ENCODE results near the gene GPR156. TPM values are rescaled to one million over a fixed set of nuclear protein-coding genes. Genes with fewer than 3 reads are reported as not detected.

GPR156 gene
- total and polyA plus RNA-seq, 2 experiments from 2014 or later = not detected

DNA sequence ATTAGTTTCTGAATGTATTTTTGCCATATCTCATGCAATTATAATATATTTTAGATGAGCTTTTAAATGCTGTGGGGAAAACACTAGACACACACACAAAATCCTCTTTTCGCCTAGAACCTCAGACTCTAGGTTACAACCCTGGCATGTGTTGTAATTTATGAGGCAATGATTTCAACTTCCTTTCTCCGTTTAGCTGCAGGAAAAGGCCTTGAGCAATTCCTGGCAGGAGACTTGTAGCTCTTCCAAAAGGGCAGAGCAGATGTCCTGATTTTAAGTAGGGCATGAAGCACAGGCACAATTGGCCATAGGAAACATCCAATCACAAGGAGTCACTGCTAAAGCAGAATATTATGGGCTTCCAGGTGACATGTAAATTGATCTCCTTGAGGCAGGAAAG, 82.0 kb downstream of the GPR156 start:
- Histone ChIP-seq H3K4me2 (ENCODE audit: unreplicated experiment) (peak overlapping the region; percentile 27), H3K4me3 (no peak overlapping the region), H2AFZ (no peak overlapping the region), H3K27ac (no peak overlapping the region), H3K9me2 (ENCODE audit: insufficient read depth) (no peaks in the 10 kb centered on the region), H3K27me3 (replicated peaks; ENCODE audit: insufficient read depth) (no peaks in the 10 kb centered on the region), H4K20me1 (ENCODE audit: insufficient read depth) (no peaks in the 10 kb centered on the region), H3K79me2 (ENCODE audit: insufficient read depth) (no peaks in the 10 kb centered on the region), H3K9ac (no peak overlapping the region), H3K9me3 (ENCODE audit: low read depth) (no peaks in the 10 kb centered on the region), H3F3A (ENCODE audit: insufficient read depth) (0 out of 2 replicates have a peak, but pooled peaks cover 3% of the 10 kb centered on the region), H3K36me3 (ENCODE audit: low read depth) (no peaks in the 10 kb centered on the region), H3K4me1 (ENCODE audit: insufficient read depth) (peaks cover 8% of the 10 kb centered on the region)
- no peak for TF ChIP-seq EZH2 (IDR thresholded peaks at IDR 0.05; ENCODE audit: insufficient read depth, poor library complexity, severe bottlenecking)
- TF ChIP-seq EZH2phosphoT487 (IDR thresholded peaks at IDR 0.05; ENCODE audit: insufficient read depth, low read depth) = no peak
- in situ Hi-C loops (cut with MboI) = no loop called here
- WGBS, 2 experiments (ENCODE audit: low coverage in 1 of 2, low lambda C conversion rate in 2 of 2, missing lambda C conversion rate in 2 of 2) = 0 to 5% methylated on average over 2 of the region's 2 CpGs
- peak; percentile 91 for DNase-seq

DNA sequence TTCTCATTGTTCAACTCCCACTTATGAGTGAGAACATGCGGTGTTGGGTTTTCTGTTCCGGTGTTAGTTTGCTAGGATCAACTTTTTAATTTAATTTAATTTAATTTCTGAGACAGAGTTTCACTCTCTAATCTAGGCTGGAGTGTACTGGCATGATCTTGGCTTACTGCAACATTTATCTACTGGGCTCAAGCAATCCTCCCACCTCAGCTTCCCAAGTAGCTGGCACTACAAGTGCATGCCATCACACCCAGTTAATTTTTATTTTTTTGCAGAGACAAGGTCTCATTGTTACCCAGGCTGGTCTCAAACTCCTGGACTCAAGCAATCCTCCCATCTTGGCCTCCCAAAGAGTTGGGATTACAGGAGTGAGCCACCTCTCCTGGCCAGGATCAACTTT, 82.7 kb downstream of the GPR156 start:
- no peaks in the 10 kb centered on the region for H3K36me3 ChIP-seq (ENCODE audit: low read depth)
- no peaks in the 10 kb centered on the region for H3K9me2 ChIP-seq (ENCODE audit: insufficient read depth)
- H4K20me1 ChIP-seq (ENCODE audit: insufficient read depth) = no peaks in the 10 kb centered on the region
- H3K4me2 ChIP-seq (ENCODE audit: unreplicated experiment) = peak overlapping the region; percentile 27
- H3K4me1 ChIP-seq (ENCODE audit: insufficient read depth) = peaks cover 8% of the 10 kb centered on the region
- H3K9ac ChIP-seq = no peak overlapping the region
- H3K79me2 ChIP-seq (ENCODE audit: insufficient read depth) = no peaks in the 10 kb centered on the region
- no peaks in the 10 kb centered on the region for H3K9me3 ChIP-seq (ENCODE audit: low read depth)
- in situ Hi-C loops (cut with MboI) = no loop called here
- 0 out of 2 replicates have a peak, but pooled peaks cover 3% of the 10 kb centered on the region for H3F3A ChIP-seq (ENCODE audit: insufficient read depth)
- no peak overlapping the region for H3K27ac ChIP-seq
- H2AFZ ChIP-seq = no peak overlapping the region
- TF ChIP-seq EZH2 (IDR thresholded peaks at IDR 0.05; ENCODE audit: insufficient read depth, poor library complexity, severe bottlenecking) (no peak), EZH2phosphoT487 (IDR thresholded peaks at IDR 0.05; ENCODE audit: insufficient read depth, low read depth) (no peak)
- no peak overlapping the region for H3K4me3 ChIP-seq
- 86 to 96% methylated on average over 2 of the region's 2 CpGs for WGBS, 2 experiments (ENCODE audit: low coverage in 1 of 2, low lambda C conversion rate in 2 of 2, missing lambda C conversion rate in 2 of 2)
- DNase-seq = no peak
- H3K27me3 ChIP-seq (replicated peaks; ENCODE audit: insufficient read depth) = no peaks in the 10 kb centered on the region

DNA sequence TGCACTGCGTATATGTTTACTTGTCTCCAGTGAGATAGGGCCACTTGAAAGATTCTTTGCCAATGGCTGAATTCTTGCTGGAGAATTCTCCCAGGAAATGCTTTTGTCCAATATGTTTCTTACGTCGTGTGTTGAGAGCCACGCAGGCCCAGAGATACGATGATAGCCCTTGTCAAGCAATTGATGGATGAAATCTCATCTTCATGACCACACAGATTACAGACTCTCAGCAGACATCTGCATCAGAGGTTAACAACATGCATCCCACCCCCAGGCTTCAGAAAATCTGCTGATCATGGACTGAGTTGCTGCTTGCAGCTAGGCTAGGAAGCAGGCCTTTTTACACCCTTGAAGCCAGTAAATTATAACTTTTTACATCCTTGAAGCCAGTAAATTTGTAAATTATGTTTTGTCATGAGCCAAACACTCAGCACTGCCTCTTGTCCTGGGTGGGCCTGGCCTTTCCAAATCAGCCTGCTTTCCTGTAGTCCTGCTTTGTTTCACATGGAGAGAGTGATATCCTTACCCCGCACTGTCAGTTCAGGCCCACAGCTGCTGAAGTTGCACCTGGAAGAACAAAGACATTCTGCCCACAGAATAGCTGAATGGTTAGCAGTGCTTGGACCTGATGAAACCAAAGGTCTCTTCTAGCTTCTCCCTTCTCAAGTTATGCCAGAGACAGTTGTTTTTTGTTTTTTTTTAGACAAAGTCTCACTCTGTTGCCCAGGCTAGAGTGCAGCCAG, 84.4 kb downstream of the GPR156 start:
- H3K9me2 ChIP-seq (ENCODE audit: insufficient read depth) = no peaks in the 10 kb centered on the region
- TF ChIP-seq EZH2phosphoT487 (IDR thresholded peaks at IDR 0.05; ENCODE audit: insufficient read depth, low read depth) (no peak), EZH2 (IDR thresholded peaks at IDR 0.05; ENCODE audit: insufficient read depth, poor library complexity, severe bottlenecking) (no peak)
- no peak overlapping the region for H3K27ac ChIP-seq
- DNase-seq = no peak
- peaks cover 8% of the 10 kb centered on the region for H3K4me1 ChIP-seq (ENCODE audit: insufficient read depth)
- H3K9me3 ChIP-seq (ENCODE audit: low read depth) = no peaks in the 10 kb centered on the region
- WGBS, 2 experiments (ENCODE audit: low coverage in 1 of 2, low lambda C conversion rate in 2 of 2, missing lambda C conversion rate in 2 of 2) = 97 to 98% methylated on average over 6 of the region's 6 CpGs
- H3F3A ChIP-seq (ENCODE audit: insufficient read depth) = 0 out of 2 replicates have a peak, but pooled peaks cover 3% of the 10 kb centered on the region
- H3K9ac ChIP-seq = no peak overlapping the region
- no peak overlapping the region for H3K4me2 ChIP-seq (ENCODE audit: unreplicated experiment)
- H2AFZ ChIP-seq = no peak overlapping the region
- H3K27me3 ChIP-seq (replicated peaks; ENCODE audit: insufficient read depth) = no peaks in the 10 kb centered on the region
- in situ Hi-C loops (cut with MboI) = no loop called here
- no peak overlapping the region for H3K4me3 ChIP-seq
- no peaks in the 10 kb centered on the region for H3K36me3 ChIP-seq (ENCODE audit: low read depth)
- H4K20me1 ChIP-seq (ENCODE audit: insufficient read depth) = no peaks in the 10 kb centered on the region
- no peaks in the 10 kb centered on the region for H3K79me2 ChIP-seq (ENCODE audit: insufficient read depth)

DNA sequence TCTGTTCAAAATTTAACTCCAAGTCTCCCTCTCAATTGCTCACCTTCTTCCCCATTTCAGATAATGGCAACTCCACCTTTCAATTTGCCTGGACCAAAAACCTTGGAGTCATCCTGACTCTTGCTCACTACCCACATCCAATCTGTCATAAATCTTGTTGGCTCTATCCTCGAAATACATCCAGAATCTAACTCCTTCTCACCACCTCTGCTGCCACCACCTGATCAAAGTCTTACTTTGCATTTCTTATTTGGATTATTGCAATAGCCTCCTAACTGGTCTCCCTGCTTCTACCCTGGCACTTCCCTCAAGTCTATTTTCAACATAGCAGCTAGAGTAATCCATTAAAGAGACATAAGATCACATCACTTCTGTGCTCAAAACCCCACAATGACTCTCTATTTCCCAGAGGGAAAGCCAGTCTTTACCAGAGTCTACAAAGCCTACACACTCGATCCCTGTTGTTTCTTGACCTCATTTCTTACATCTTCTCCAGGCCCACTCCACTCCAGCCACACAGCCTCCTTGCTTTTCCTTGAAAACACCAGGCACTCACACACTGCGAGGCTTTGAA, 86.6 kb downstream of the GPR156 start:
- Histone ChIP-seq H3K4me2 (ENCODE audit: unreplicated experiment) (no peak overlapping the region), H3K9ac (no peak overlapping the region), H3K36me3 (ENCODE audit: low read depth) (no peaks in the 10 kb centered on the region), H2AFZ (no peak overlapping the region), H3K4me1 (ENCODE audit: insufficient read depth) (peaks cover 8% of the 10 kb centered on the region), H3K27me3 (replicated peaks; ENCODE audit: insufficient read depth) (no peaks in the 10 kb centered on the region), H3F3A (ENCODE audit: insufficient read depth) (0 out of 2 replicates have a peak, but pooled peaks cover 3% of the 10 kb centered on the region), H3K4me3 (no peak overlapping the region), H3K79me2 (ENCODE audit: insufficient read depth) (no peaks in the 10 kb centered on the region), H3K9me2 (ENCODE audit: insufficient read depth) (no peaks in the 10 kb centered on the region), H4K20me1 (ENCODE audit: insufficient read depth) (no peaks in the 10 kb centered on the region), H3K9me3 (ENCODE audit: low read depth) (no peaks in the 10 kb centered on the region), H3K27ac (no peak overlapping the region)
- TF ChIP-seq EZH2 (IDR thresholded peaks at IDR 0.05; ENCODE audit: insufficient read depth, poor library complexity, severe bottlenecking) (no peak), EZH2phosphoT487 (IDR thresholded peaks at IDR 0.05; ENCODE audit: insufficient read depth, low read depth) (no peak)
- peak; percentile 52 for DNase-seq
- 73 to 74% methylated on average over 3 of the region's 3 CpGs for WGBS, 2 experiments (ENCODE audit: low coverage in 1 of 2, low lambda C conversion rate in 2 of 2, missing lambda C conversion rate in 2 of 2)
- in situ Hi-C loops (cut with MboI) = loop anchor here (25.0 kb wide), 1 partner anchor 661 kb away; no protein-coding TSS in a partner anchor
